HEK293T (cell line): ENCODE results near the gene WDR41.

Source experiments
- FOXK2 ChIP-seq: fragments of 450-650 bp; IDR thresholded peaks from 2 replicates; pipeline ENCODE4 v1.6.1; 2016; ENCODE audit warnings: mild to moderate bottlenecking
- HDGF ChIP-seq: fragments of 450-650 bp; IDR thresholded peaks from 2 replicates; pipeline ENCODE4 v1.6.1; 2017; ENCODE audit warnings: antibody characterized with exemption, borderline replicate concordance
- ZNF384 ChIP-seq: fragments of 450-650 bp; IDR thresholded peaks from 2 replicates; pipeline ENCODE4 v1.6.1; 2016

- TF ChIP-seq ZNF384 (no peak), HDGF (no peak), FOXK2 (no peak)
Measured at GRCh38 chr5:77449981-77450380, 42.1 kb downstream of the WDR41 start.
